Adrenal gland (tissue), 19 donors: ENCODE measurements around the gene CLIP4. TPM values are rescaled to one million over a fixed set of nuclear protein-coding genes. Genes with fewer than 3 reads are reported as not detected.

Experiments
- DNase-seq, 7 donors: peaks; one replicate each; pipeline ENCODE4 v3.0.0-alpha.2; 2019 to 2020
- H3K27ac ChIP-seq, 5 donors: fragments of 200-600 bp; sonication (generic) in 4 of 5; 1 replicate in 3 of 5; 2 replicates in 2 of 5; pipeline versions ENCODE4 v1.5.1 to v1.8.0; 2016 to 2020; ENCODE audit warnings: mild to moderate bottlenecking in 1 of 5
- H3K27me3 ChIP-seq: fragments of 200-600 bp; 2 replicates; pipeline ENCODE4 v1.8.0; 2021
- H3K36me3 ChIP-seq, 2 donors: fragments of 200-600 bp; replicated peaks in 1 of 2; 1 replicate in 1 of 2; 2 replicates in 1 of 2; pipeline versions ENCODE4 v1.5.1 to v1.8.0; 2018 to 2022
- H3K4me1 ChIP-seq, 2 donors: fragments of 200-600 bp; replicated peaks in 1 of 2; 1 replicate in 1 of 2; 2 replicates in 1 of 2; pipeline versions ENCODE4 v1.5.1 to v1.8.0; 2018 to 2021
- H3K4me3 ChIP-seq, 4 donors: fragments of 200-600 bp; sonication (generic) in 3 of 4; one replicate each; pipeline ENCODE4 v1.5.1; 2016 to 2018
- H3K9me3 ChIP-seq, 3 donors: fragments of 200-600 bp; sonication (generic) in 1 of 3; replicated peaks in 1 of 3; 1 replicate in 2 of 3; 2 replicates in 1 of 3; pipeline versions ENCODE4 v1.5.1 to v1.8.0; 2016 to 2021
- POLR2A ChIP-seq, 2 donors: fragments of 450-650 bp; IDR thresholded peaks; one replicate each; pipeline ENCODE4 v1.6.1; 2017; ENCODE audit warnings: antibody characterized with exemption in 2 of 2, mild to moderate bottlenecking in 2 of 2, moderate library complexity in 1 of 2
- WGBS, 4 donors: extraction: QIAGEN DNeasy Blood & Tissue Kit in 2 of 4; methylation state at CpG; one replicate each; pipeline versions ENCODE4 v1.1.5 to v1.1.7; 2013 to 2017; 5-methylcytosine and 5-hydroxymethylcytosine counted together
- intact Hi-C, 2 donors: fragments of 100-400 bp; cut with DNase I; formaldehyde crosslinking; loops; one replicate each; pipeline versions ENCODE4 v1.14.1 to v1.15.0; 2022 to 2023
- long read RNA-seq, 10 donors: library from polyadenylated mRNA in 3 of 10; unstranded in 2 of 10; stranded (forward) in 1 of 10; transcript quantifications; one replicate each; pipeline ENCODE4 v2.0.0 and lab custom pipeline, GENCODE V29; 2021 to 2026
- polyA plus RNA-seq, 3 donors: library from polyadenylated mRNA; stranded (reverse); fragments of 200-250 nt in 2 of 3; fragments of 350-450 nt in 1 of 3; fragmentation: Illumina TruSeq in 1 of 3; extraction: RNeasy Lipid Tissue Mini Kit (QIAGEN cat#74804) in 1 of 3; gene quantifications; one replicate each; pipeline ENCODE4 v1.2.3, GENCODE V29; 2013 to 2014
- total RNA-seq, 9 donors: library from RNA; depleted of rRNA in 4 of 9; stranded (reverse); fragments of >200 nt in 4 of 9; fragments of 120-200 nt in 1 of 9; fragmentation: NEBNext Ultra II Directional in 1 of 9; extraction: Animal tissue kit (Norgen Biotek cat#: 25700) in 1 of 9; gene quantifications; one replicate each; pipeline versions ENCODE4 v1.1.0 to v1.2.4, GENCODE V29; 2013 to 2023
- TF ChIP-seq, protein P1 (sequence below), 6 experiments: fragments of 450-650 bp in 4 of 6; fragments of 200-600 bp in 2 of 6; sonication (generic) in 1 of 6; IDR thresholded peaks; 1 replicate in 5 of 6; 2 replicates in 1 of 6; pipeline versions ENCODE4 v1.5.1 to v1.8.0; 2016 to 2021; ENCODE audit warnings: antibody characterized with exemption in 6 of 6, mild to moderate bottlenecking in 2 of 6, moderate library complexity in 1 of 6
- donor health status: healthy with polysubstance abuse.
- donor health status: Bipolar disorder and iron deficiency.
- donor health status: DM: yes; HTN: yes; CAD: no.
- donor health status: DM: no; HTN: no; CAD: no.
- donor health status: DM: no; HTN: no; CAD: no.
- donor health status: DM: yes; HTN: yes; CAD: no.

Gene CLIP4, protein sequence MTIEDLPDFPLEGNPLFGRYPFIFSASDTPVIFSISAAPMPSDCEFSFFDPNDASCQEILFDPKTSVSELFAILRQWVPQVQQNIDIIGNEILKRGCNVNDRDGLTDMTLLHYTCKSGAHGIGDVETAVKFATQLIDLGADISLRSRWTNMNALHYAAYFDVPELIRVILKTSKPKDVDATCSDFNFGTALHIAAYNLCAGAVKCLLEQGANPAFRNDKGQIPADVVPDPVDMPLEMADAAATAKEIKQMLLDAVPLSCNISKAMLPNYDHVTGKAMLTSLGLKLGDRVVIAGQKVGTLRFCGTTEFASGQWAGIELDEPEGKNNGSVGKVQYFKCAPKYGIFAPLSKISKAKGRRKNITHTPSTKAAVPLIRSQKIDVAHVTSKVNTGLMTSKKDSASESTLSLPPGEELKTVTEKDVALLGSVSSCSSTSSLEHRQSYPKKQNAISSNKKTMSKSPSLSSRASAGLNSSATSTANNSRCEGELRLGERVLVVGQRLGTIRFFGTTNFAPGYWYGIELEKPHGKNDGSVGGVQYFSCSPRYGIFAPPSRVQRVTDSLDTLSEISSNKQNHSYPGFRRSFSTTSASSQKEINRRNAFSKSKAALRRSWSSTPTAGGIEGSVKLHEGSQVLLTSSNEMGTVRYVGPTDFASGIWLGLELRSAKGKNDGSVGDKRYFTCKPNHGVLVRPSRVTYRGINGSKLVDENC
- 10 to 100 TPM; 13.2 to 30.5 (median 21.4) TPM for total RNA-seq
- 10 to 100 TPM in 1 of 3 donors, 1 to 10 TPM in 2; 6.1 to 12.3 (median 7.3) TPM for polyA plus RNA-seq
- long read RNA-seq, donor 1, full-length matches to known transcripts: 4 of 4 reads
- long read RNA-seq, donor 1, partial matches to known transcripts: 0 of 4 reads
- long read RNA-seq, donor 1, other reads (novel, unspliced or antisense): 0 of 4 reads
- long read RNA-seq, donor 2, full-length matches to known transcripts: 1 of 1 reads
- long read RNA-seq, donor 2, partial matches to known transcripts: 0 of 1 reads
- long read RNA-seq, donor 2, other reads (novel, unspliced or antisense): 0 of 1 reads
- long read RNA-seq, donor 3, full-length matches to known transcripts: 3 of 3 reads
- long read RNA-seq, donor 3, partial matches to known transcripts: 0 of 3 reads
- long read RNA-seq, donor 3, other reads (novel, unspliced or antisense): 0 of 3 reads
- long read RNA-seq, donor 4, partial matches to known transcripts: 3 of 4 reads
- long read RNA-seq, donor 4, other reads (novel, unspliced or antisense): 1 of 4 reads
- long read RNA-seq, donor 5, full-length matches to known transcripts: 9 of 18 reads
- long read RNA-seq, donor 5, partial matches to known transcripts: 4 of 18 reads
- long read RNA-seq, donor 5, other reads (novel, unspliced or antisense): 5 of 18 reads
- long read RNA-seq, donor 6, partial matches to known transcripts: 2 of 5 reads
- long read RNA-seq, donor 6, other reads (novel, unspliced or antisense): 3 of 5 reads
- long read RNA-seq, donor 7: 0 reads
- long read RNA-seq, donor 8, full-length matches to known transcripts: 5 of 5 reads
- long read RNA-seq, donor 8, partial matches to known transcripts: 0 of 5 reads
- long read RNA-seq, donor 8, other reads (novel, unspliced or antisense): 0 of 5 reads
- long read RNA-seq, donor 9, full-length matches to known transcripts: 1 of 1 reads
- long read RNA-seq, donor 9, partial matches to known transcripts: 0 of 1 reads
- long read RNA-seq, donor 9, other reads (novel, unspliced or antisense): 0 of 1 reads
- long read RNA-seq, donor 10, full-length matches to known transcripts: 1 of 1 reads
- long read RNA-seq, donor 10, partial matches to known transcripts: 0 of 1 reads
- long read RNA-seq, donor 10, other reads (novel, unspliced or antisense): 0 of 1 reads

DNA sequence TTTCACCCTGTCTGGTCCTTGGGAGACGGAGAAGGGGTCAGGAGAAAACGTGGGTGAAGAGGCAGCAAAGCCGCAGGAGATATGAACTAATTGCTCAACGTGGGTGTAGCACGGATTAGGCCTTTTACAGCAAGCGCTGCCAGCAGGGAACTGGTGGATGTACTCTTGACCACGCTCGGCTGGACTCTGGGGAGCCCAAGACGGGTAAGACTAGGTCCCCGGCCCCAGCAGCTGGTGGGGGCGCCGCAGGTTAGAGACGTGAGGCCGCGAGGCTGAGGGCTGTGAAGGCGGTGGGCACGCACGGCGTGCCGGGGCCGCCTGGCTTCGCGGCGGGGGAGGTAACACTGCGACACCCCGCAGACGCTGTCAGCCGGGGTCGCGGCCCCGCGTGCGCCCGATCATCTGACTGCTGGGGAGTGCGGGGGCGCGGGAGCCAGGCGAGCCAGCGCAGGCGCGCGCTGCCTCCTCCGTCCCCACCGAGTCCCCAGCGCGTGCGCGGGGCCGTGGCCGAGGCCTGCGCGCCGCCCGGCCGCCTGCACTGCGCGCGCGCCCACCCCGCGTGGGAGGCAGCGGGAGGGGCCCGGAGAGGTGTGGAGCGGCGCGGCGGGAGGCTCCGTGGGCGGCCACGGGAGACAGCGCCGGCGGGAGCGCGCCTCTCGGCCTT is at the start of gene CLIP4:
CLIP4 (plus strand) TSS at position 470 of the 664 bp plus-strand sequence. CDS start 5,974 bp downstream, outside the sequence.
- DNase-seq: peak; percentile 37 to 70 (median 57)
- WGBS, 4 donors: 1 to 22% (median 7%) methylated on average over 5 to 76 of the region's 76 CpGs
- Histone ChIP-seq H3K36me3 (no peaks in the 10 kb centered on the region), H3K27ac (peak within 1 kb of the TSS in 4 of 5 donors; percentile 51 to 93 (median 78)), H3K4me1 (peaks cover 5 to 32% of the 10 kb centered on the region in 2 donors), H3K9me3 (no peaks in the 10 kb centered on the region), H3K27me3 (no peaks in the 10 kb centered on the region), H3K4me3 (peak within 1 kb of the TSS; percentile 16 to 84 (median 21))
- peak in 1 of 2 donors; percentile 37 for TF ChIP-seq POLR2A (IDR thresholded peaks at IDR 0.05)
- TF ChIP-seq, protein P1, sequence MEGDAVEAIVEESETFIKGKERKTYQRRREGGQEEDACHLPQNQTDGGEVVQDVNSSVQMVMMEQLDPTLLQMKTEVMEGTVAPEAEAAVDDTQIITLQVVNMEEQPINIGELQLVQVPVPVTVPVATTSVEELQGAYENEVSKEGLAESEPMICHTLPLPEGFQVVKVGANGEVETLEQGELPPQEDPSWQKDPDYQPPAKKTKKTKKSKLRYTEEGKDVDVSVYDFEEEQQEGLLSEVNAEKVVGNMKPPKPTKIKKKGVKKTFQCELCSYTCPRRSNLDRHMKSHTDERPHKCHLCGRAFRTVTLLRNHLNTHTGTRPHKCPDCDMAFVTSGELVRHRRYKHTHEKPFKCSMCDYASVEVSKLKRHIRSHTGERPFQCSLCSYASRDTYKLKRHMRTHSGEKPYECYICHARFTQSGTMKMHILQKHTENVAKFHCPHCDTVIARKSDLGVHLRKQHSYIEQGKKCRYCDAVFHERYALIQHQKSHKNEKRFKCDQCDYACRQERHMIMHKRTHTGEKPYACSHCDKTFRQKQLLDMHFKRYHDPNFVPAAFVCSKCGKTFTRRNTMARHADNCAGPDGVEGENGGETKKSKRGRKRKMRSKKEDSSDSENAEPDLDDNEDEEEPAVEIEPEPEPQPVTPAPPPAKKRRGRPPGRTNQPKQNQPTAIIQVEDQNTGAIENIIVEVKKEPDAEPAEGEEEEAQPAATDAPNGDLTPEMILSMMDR (IDR thresholded peaks at IDR 0.05): peak in 1 of 6 experiments; percentile 7
- intact Hi-C loops: no loop called here

DNA sequence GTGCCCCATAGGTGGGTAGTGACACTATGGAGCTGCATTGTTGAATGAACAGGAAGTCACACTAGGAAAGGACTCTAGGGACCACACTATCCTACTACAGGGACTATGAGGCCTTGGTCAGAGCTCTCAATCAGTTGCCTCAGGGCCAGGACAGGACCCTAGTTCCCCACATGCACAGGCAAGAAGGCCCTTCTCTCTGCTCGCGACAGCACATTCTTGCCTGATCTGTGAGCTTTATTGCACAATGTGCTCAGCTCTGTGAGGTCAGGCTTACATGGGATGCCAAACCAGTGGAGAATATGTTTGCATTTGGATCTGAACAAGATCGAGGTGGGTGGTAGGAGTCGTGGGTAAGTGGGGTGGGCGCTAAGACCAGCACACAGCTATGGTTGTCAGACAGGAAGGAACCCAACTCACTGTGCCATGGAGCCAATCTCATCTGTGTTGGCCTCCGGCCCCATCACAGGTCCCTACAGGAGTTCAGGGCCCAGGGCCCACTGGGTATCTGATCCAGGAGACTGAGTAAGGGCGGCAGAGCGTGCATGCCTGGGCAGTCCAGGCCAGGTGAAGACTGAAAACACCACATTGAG is 48.8 kb upstream of the CLIP4 start:
- Histone ChIP-seq H3K27me3 (no peaks in the 10 kb centered on the region), H3K9me3 (no peaks in the 10 kb centered on the region), H3K4me3 (no peak overlapping the region), H3K27ac (no peak overlapping the region), H3K4me1 (no peaks in the 10 kb centered on the region), H3K36me3 (no peaks in the 10 kb centered on the region)
- 85 to 97% (median 88%) methylated on average over 4 to 8 of the region's 8 CpGs for WGBS, 4 donors
- intact Hi-C loops: no loop called here
- TF ChIP-seq, protein P1 (IDR thresholded peaks at IDR 0.05): no peak
- TF ChIP-seq POLR2A (IDR thresholded peaks at IDR 0.05): no peak
- peak in 2 of 7 donors; percentile 17 to 50 for DNase-seq

DNA sequence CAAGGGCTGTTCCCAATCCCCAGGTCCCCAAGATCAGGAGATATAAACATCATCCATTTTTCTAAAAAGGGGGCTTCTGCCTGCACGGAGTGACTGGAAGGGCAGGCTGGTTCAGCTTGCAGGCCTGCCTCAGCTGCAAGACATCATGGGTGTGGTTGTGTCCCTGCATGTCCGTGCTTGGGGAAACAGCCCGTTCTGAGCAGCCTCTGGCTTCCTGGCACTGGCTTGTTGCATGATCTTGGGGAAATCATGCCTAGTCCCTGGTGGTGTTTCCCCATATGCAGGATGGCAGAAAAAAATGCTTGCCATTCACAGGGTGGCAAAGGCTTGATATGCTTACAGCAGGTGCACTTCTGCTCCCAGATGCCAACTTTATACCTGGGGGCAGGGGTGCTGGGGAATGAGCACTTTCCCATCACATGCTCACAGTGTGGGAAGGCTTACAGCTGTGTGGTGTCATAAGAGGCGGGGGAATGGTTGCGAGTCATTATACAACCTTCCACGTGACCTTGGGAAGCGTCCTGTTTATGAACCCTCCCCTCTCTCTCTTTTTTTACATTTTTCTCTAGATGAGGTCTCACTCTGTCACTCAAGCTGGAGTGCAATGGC is 48.1 kb upstream of the CLIP4 start:
- no peaks in the 10 kb centered on the region for H3K36me3 ChIP-seq
- no peak overlapping the region for H3K27ac ChIP-seq
- WGBS, 4 donors: 64 to 75% (median 68%) methylated on average over 5 to 7 of the region's 7 CpGs
- no peak overlapping the region for H3K4me3 ChIP-seq
- no peaks in the 10 kb centered on the region for H3K9me3 ChIP-seq
- intact Hi-C loops: no loop called here
- DNase-seq: peak in 1 of 7 donors; percentile 46
- no peaks in the 10 kb centered on the region for H3K27me3 ChIP-seq
- H3K4me1 ChIP-seq: no peaks in the 10 kb centered on the region
- TF ChIP-seq, protein P1 (IDR thresholded peaks at IDR 0.05): no peak
- no peak for TF ChIP-seq POLR2A (IDR thresholded peaks at IDR 0.05)
